Measurements from ENCODE around the gene BDH1. TPM values are rescaled to one million over a fixed set of nuclear protein-coding genes. Genes with fewer than 3 reads are reported as not detected.

Gene BDH1
- total RNA-seq, 1 experiment from 2014 or later = 71.2 TPM

DNA sequence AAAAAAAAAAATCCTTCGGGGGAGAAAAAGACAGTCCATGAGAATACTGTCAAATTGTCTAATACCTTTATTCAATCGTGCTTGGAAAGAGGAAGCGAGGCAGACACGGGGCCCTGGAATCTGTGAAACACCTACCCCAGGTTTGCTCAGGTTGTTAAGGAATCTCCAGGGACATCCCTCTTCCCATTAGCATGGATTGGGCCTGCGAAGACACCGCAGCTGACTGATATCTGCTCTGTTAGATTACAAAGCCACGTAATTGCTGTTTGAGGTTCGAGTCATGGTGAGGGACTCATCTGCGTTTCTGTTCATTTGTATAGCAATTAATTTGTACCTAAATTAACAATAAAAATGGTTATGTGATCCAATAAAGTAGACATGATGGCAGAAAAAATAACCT is 91.0 kb downstream of the BDH1 start:
- DNase-seq (ENCODE audit: low spot score) = no peak

DNA sequence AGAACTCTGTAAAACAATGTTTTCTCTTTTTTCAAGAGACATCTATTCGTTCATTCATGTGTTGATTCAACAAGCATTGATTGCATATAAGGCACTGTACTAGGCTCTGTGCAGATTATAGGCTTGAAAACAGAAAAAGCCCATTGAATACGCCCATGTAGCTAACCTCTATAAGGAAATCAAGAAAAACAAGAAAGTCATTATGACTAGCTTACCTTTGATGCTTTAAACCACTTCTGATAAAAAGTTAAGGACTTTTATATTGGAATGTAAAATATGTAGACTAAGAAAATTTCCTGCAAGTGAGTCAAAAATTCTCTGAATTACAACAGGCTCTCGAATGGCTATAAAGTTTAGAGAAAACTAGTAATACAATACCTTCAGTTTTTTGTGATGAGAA is 92.5 kb downstream of the BDH1 start:
- DNase-seq (ENCODE audit: low spot score) = no peak

DNA sequence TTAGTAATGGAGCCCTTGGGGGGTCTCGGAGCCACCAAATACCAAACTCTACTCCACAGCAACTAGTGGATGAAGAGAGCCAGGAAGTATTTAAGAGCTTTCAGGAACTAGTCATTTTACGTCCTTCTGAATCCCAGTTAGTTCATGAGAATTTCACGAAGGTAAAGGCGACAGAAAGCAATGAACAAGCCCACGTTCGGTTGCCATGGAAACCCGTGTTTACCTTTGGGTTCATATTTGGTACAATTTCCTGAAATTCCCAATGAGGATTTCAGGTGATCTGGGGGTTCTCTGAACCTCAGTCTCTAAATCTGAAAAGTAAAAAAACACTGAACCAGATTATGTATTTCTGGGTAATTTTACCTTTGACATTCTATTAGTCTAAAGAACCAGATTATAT is 93.0 kb downstream of the BDH1 start:
- DNase-seq (ENCODE audit: low spot score) = no peak

DNA sequence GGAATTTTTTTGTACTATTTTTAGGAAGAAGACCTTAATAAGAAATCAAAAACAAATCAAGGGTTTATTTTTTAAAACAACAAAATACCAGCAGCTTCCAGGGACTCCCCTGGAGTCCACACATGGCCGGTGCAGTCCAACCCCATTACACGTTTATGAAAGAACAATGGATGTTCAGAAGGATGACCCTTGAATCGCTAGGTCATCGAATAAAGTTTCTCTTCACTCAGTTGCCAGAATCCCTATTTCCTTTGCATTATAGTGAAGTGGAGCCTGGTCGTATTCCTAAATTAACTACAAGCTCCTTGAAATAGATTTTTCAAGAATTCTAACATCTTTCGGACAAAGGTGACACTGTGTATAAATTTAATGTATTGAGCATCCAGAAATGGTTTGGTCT is 95.1 kb downstream of the BDH1 start:
- no peak for DNase-seq (ENCODE audit: low spot score)

DNA sequence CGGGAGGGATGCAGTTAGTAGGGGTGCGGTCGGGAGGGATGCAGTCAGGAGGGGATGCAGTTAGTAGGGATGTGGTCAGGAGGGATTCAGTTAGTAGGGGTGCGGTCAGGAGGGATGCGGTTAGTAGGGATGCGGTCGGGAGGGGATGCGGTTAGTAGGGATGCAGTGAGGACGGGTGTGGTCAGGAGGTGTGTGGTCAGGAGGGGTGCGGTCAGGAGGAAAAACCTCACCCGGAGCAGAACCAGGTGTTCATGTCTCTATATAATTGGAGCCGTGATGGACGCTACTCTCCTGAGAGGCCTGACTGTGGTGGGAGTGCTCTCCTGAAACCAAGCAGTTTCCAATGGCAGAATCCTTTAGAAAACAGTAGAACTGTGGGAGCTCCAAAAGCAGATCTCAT is 95.8 kb downstream of the BDH1 start:
- no peak for DNase-seq (ENCODE audit: low spot score)

Small RNAs within 50 kb of the gene (small RNA-seq; reads per million reads assigned to genes)
- not detected for gene AC132008.1

Other genes with a start within 250 kb of the BDH1 start
- gene RUBCN, start 180.9 kb upstream of the BDH1 start, total RNA-seq (2014; rRNA removed; shearing (Covaris generic)) = 14.9 and 16.1 TPM in 2 replicates
- 29.2 and 41.6 TPM in 2 replicates for gene FYTTD1, start 193.9 kb upstream of the BDH1 start, total RNA-seq (2014; rRNA removed; shearing (Covaris generic))
- 30.6 and 36.5 TPM in 2 replicates for gene LRCH3, start 235.3 kb upstream of the BDH1 start, total RNA-seq (2014; rRNA removed; shearing (Covaris generic))